Keratinocyte (primary cell): ENCODE data around the gene TMC5.
"Not testable (repeated sequence)": the region's sequence is repeated elsewhere in the genome, so short reads cannot be mapped to it uniquely, and the experiment has no call there.

ENCODE experiments used
- CTCF ChIP-seq, 3 experiments: IDR thresholded peaks in 1 of 3; conservative IDR thresholded peaks in 1 of 3; optimal IDR thresholded peaks in 1 of 3; 2 replicates in 2 of 3; 3 replicates in 1 of 3; pipeline versions ENCODE3 to v1.5.1; 2011; ENCODE audit warnings: low read length in 3 of 3, mild to moderate bottlenecking in 3 of 3, moderate library complexity in 2 of 3, control low read depth in 1 of 3, inconsistent platforms in 1 of 3; ENCODE audit not compliant: insufficient read depth in 2 of 3; ENCODE audit errors: extremely low read depth in 1 of 3
- EZH2 ChIP-seq: IDR thresholded peaks from one replicate; pipeline ENCODE4 v1.6.1; 2012; ENCODE audit warnings: inconsistent platforms, mild to moderate bottlenecking, low read length, moderate library complexity

- not testable (repeated sequence) for TF ChIP-seq EZH2; CTCF (optimal IDR thresholded peaks at IDR 0.05 in 1 of 3, IDR thresholded peaks at IDR 0.05 in 1 of 3, conservative IDR thresholded peaks at IDR 0.05 in 1 of 3; ENCODE audit: extremely low read depth in 1 of 3, insufficient read depth in 2 of 3, low read length in 3 of 3)
These were observed 21.9 kb upstream of the TMC5 start for GRCh38 chr16:19395646-19396267.
